HG03060 (cell line): ENCODE data around the gene SOX2.

Source experiments
- ATAC-seq: cut with Tn5 transposase; IDR thresholded peaks from one replicate; pipeline ENCODE4 v1.9.1; 2021; ENCODE audit warnings: low read depth, moderate number of reproducible peaks; ENCODE audit not compliant: unreplicated experiment

SOX2 gene

GRCh38 chr3:181703601-181704420, 7.9 kb upstream of the SOX2 start:
- no peak for ATAC-seq

- no peak for ATAC-seq
These were observed 7.2 kb upstream of the SOX2 start for GRCh38 chr3:181704421-181705085.

DNA sequence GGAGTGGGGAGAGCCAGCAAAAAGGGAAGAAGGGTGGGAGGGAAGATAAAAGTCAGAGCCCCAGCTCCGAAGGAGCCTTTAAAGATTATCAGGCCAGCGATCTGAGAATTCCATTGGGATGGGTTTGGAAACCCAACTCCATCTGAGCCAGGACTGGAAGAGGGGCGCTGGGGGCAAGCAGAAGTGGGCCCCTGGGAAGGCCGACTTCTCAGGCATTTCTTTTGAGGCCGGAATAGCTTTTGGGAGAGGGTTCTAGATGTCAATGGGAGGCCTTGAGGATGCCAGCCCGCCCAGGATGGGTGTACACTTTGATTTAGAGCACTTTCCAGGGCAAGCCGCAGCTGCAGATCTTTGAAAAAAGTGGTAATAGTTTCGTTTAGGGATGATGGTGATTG, 6.6 kb upstream of the SOX2 start:
- ATAC-seq = no peak

DNA sequence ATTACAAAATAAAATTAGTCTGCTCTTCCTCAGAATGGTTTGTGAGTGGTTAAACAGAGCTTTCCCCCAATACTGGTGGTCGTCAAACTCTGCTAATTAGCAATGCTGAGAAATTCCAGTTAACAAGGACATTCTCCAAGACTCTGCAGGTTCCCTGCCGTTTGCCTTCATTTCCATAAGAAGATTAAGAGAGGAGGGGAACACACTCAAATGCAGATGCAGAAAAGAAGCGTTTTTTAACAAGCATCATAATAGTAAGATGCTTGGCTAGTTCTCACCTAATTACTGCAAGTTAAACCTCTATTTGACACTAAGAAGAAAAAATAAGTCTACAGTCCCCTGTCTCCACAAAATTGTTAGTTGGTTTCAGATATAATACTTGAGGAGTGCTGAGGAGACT, 3.7 kb upstream of the SOX2 start:
- no peak for ATAC-seq

GRCh38 chr3:181709537-181710279, 2.0 kb upstream of the SOX2 start:
- no peak for ATAC-seq

DNA sequence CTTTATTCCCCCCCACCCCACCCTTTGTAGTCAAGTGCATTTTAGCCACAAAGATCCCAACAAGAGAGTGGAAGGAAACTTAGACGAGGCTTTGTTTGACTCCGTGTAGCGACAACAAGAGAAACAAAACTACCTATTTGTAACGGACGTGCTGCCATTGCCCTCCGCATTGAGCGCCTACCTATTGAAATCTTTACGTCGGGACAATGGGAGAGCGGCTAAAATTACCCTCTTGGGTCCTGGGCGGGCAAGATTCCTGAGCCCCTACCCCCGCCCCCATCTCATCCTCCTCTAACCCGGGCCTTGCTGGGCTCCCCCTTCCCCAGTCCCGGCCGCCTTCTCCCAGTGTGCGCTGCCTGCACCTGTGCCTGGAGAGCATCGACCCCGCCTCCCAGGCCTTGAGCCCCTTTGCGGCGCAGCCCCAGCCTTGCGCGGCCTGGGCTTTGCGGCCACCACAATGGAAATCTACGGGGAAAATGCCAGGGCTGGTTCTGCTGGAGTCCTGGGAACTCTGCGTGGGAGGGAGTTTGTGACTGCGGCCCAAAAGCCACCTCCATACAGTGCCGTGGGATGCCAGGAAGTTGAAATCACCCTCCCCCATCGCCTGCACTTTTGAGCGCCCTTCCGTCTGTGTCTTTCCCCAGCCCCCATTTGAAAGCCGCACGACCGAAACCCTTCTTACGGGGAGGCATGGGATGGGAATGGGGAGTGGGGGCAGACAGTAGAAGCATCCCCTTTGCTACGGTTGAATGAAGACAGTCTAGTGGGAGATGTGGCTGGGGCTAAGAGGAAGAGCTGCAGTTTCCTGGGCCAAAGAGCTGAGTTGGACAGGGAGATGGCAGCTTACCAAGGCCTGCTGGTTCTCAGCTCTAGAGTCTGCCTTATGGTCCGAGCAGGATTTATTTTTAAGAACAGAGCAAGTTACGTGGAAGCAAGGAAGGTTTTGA, 1.1 kb upstream of the SOX2 start:
- no peak for ATAC-seq

- ATAC-seq = no peak
These were observed 464 bp downstream of the SOX2 start for GRCh38 chr3:181712226-181712552.

GRCh38 chr3:181712553-181713279, 991 bp downstream of the SOX2 start:
- no peak for ATAC-seq

GRCh38 chr3:181713280-181713647, 1.5 kb downstream of the SOX2 start:
- ATAC-seq = no peak

DNA sequence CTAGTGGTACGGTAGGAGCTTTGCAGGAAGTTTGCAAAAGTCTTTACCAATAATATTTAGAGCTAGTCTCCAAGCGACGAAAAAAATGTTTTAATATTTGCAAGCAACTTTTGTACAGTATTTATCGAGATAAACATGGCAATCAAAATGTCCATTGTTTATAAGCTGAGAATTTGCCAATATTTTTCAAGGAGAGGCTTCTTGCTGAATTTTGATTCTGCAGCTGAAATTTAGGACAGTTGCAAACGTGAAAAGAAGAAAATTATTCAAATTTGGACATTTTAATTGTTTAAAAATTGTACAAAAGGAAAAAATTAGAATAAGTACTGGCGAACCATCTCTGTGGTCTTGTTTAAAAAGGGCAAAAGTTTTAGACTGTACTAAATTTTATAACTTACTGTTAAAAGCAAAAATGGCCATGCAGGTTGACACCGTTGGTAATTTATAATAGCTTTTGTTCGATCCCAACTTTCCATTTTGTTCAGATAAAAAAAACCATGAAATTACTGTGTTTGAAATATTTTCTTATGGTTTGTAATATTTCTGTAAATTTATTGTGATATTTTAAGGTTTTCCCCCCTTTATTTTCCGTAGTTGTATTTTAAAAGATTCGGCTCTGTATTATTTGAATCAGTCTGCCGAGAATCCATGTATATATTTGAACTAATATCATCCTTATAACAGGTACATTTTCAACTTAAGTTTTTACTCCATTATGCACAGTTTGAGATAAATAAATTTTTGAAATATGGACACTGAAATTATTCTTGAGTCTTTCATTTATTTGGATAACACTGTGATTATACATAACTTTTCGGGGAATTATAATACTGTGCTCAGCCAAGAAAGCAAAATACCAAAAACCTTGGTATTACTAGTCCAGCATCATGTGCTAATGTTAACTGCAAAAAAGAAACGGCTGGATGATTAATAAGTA, 2.2 kb downstream of the SOX2 start:
- no peak for ATAC-seq

- ATAC-seq = no peak
These were observed 4.0 kb downstream of the SOX2 start for GRCh38 chr3:181715571-181716340.

DNA sequence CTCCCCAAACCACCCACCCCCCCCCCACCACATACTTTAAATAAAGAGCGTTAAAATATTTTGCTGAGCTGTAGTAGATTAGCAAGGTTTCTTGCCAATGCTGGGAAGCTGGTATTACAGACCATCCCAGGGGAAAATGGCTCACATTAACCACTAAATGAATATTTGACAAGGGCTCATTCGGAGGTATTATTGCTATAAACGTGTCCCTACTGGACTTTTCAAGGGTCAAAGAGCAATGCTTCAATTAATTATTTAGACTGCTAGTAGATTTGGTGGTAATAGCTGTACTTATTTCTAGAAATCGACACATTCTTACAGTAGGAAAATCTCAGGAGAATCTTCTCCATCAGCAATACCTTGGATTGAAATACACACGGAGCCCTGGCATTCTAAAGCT, 5.2 kb downstream of the SOX2 start:
- ATAC-seq = no peak

DNA sequence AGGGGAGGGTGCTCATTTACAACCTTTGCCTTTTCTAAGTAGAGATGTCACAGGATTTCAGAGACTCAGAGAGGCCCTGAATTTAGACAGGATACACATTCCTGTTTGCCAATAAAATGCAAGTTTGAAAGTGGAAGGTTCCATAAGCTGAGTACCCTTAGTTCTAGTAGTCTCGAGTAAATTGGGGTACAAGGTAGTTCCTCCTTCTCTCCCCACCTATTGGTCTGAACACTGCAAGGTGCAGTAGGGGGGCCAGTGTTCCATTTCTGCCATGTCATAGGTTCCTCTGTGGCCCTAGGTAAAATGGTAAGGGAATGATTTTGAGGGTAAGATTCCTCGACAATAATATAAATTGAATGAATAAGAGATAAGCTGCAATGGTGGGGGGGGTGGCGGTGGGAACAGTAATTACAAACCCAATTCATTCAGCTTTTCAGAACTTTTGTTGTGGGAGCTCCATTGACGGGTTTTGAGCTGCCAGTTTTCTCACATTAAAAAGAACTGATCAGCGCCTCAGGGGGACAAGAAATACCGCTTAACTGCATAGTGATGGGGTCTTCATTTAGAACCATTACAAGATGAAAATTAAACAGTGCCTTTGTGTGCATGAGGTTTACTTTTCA, 5.9 kb downstream of the SOX2 start:
- no peak for ATAC-seq

- no peak for ATAC-seq
These were observed 6.6 kb downstream of the SOX2 start for GRCh38 chr3:181718369-181718768.

GRCh38 chr3:181718987-181719911, 7.5 kb downstream of the SOX2 start:
- no peak for ATAC-seq

DNA sequence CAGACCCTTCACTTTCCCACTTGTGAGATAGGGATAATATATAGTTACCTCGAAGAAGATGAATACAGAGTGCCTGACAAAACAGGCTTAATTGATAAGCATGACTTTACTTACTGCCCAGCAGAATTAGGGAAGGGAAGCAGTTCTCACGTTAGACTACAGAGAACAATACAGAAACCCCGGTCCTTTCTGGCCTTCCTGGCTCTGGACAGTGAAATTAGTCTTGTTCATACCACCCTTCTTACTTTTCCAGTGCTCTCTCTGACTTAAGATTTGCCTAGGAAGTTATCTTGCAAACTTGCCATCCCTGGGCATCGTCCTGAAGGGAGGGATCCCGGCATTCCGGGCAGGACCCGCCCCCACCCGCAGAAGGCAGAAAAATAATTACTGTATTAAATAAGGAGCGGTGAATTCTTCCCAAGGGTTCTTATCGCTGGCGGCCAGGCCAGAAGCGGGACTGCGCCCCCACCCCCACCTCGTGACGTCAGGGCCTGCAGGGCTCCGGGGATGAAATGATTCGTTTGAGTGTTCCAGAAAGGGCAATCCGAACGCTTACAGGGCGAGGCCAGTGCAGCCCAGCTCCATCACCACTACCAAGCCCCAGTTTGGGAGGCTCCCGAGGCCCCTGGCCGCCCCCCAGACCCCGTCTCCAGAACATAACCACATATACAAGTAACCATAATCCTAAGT, 8.4 kb downstream of the SOX2 start:
- no peak for ATAC-seq
